Stimulated activated naive CD4-positive, alpha-beta T cell (primary cell): ENCODE results near the gene GADD45GIP1.

Experiments
- DNase-seq, 6 experiments: peaks; one replicate each; lab custom pipeline; 2025; lab: John Stamatoyannopoulos, UW

The GADD45GIP1 gene

DNA sequence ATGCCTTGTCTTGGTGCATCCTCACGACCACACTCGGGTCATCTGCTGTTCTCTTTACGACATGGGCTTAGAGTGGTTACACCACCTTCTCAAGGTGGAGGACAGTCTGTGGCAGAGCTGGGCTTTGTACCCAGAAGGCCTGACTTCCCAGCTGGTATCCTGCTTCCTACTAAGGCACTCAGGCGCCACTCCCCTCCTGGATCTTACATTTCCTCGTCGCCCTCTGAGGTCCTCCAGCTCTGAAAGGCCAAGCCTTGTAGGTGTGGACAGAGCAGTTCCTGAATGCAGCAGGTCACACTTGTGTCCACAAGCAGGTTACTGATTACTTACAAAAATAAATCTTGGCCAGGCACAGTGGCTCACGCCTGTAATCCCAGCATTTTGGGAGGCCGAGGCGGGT, 49.9 kb downstream of the GADD45GIP1 start:
- no peak for DNase-seq
